Astrocyte of the spinal cord (primary cell): Measurements from ENCODE around the gene ZNF407.

Experiments
- DNase-seq: peaks from one replicate; pipeline ENCODE4 v3.0.0; 2011; ENCODE audit warnings: low read depth, low spot score
- H3K4me3 ChIP-seq: 2 replicates; pipeline ENCODE4 v1.5.1; 2011; ENCODE audit warnings: low read depth, mild to moderate bottlenecking, low read length, moderate library complexity
- in situ Hi-C: cut with HindIII; loops from 2 replicates; pipeline ENCODE4 v1.10.0; 2017; ENCODE audit warnings: low sequenced_read_pairs
- TF ChIP-seq, protein P1 (sequence below): IDR thresholded peaks from 2 replicates; pipeline ENCODE4 v1.5.1; 2012; ENCODE audit warnings: low read depth, mild to moderate bottlenecking, low read length, inconsistent platforms

Gene ZNF407

DNA sequence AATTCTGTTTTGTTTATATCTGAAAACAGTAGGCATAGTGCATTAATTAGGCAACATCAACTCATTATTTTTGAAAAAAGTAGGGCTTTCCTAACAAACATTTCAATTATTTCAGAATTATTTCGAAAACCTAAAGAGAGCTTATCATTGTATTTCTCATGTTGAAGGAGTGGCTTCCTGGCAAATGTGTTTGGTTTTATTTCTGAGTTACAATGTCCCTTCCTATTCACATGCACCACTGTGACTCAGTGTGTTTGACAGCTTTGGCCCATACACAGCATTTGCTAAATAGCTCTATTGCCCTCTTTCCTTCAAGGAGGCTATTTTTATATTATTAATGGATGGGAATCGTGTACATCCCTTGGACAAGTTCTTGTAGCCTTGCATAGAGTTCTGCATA is 405.4 kb downstream of the ZNF407 start:
- DNase-seq, result no peak
- in situ Hi-C loops, result no loop called here
- H3K4me3 ChIP-seq, result no peak overlapping the region
- TF ChIP-seq, protein P1, sequence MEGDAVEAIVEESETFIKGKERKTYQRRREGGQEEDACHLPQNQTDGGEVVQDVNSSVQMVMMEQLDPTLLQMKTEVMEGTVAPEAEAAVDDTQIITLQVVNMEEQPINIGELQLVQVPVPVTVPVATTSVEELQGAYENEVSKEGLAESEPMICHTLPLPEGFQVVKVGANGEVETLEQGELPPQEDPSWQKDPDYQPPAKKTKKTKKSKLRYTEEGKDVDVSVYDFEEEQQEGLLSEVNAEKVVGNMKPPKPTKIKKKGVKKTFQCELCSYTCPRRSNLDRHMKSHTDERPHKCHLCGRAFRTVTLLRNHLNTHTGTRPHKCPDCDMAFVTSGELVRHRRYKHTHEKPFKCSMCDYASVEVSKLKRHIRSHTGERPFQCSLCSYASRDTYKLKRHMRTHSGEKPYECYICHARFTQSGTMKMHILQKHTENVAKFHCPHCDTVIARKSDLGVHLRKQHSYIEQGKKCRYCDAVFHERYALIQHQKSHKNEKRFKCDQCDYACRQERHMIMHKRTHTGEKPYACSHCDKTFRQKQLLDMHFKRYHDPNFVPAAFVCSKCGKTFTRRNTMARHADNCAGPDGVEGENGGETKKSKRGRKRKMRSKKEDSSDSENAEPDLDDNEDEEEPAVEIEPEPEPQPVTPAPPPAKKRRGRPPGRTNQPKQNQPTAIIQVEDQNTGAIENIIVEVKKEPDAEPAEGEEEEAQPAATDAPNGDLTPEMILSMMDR, result no peak

DNA sequence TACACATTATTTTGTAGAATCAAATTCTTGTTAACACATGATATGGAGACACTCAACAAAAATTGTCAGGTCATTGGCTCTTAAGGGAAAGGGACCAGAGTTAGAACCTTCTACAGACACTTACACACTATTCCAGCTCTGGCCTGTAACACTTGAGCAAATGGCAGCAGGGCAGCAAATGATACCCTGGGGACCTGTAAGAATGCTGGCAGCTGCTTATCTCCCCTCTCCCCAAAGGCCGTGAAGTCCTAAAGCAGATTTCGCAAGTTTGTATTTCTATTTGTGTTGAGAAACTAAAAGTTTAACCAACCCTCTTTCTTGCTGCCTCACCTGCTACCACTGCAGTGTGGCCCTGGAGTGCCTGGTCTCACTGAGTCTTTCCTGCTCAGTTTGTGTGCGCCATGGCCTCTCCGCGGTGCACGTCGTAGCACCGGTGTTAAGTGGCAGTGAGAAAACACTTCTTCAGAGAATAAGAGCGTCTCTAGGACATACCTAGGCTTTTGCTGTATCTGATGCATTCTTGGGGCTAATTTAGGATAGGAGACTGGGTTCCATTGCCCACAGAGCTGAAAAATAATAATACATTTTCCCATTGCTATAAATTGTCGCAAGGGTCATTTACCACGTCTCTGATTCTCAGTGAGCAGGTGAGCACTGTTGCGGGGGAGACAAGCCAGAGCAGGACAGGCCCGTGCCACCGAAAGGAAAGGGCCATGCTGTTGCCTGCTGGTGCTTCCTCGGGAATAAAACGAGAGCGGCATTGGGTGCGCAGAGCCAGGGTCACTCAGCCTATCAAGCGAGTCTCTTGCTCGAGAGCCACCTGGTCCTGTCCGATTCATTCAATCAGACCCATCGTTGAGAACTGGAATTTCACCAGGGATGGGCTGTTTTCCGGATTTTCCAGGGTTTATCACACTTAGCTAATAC is 406.4 kb downstream of the ZNF407 start:
- in situ Hi-C loops, result no loop called here
- no peak for DNase-seq
- TF ChIP-seq, protein P1, result no peak
- no peak overlapping the region for H3K4me3 ChIP-seq

DNA sequence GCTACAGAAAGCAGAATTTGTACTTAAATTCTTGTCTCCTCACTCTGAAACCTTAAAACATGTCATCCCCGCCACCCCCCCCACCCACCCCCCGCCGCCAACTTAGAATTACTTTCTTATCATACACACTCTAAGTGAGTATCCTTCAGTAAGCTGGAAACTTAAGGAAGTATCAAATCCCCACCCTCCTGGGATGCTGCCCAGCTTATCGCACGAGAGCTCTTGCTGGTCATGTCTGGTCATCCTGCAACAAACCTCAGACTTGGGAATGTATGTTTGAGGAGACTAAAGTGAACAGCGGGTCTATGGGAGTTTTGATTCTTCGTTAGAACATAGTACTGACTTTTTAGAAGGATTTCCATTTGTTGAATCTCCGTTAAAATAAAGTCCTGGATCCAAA is 408.0 kb downstream of the ZNF407 start:
- TF ChIP-seq, protein P1, result no peak
- in situ Hi-C loops, result no loop called here
- no peak for DNase-seq
- no peak overlapping the region for H3K4me3 ChIP-seq

DNA sequence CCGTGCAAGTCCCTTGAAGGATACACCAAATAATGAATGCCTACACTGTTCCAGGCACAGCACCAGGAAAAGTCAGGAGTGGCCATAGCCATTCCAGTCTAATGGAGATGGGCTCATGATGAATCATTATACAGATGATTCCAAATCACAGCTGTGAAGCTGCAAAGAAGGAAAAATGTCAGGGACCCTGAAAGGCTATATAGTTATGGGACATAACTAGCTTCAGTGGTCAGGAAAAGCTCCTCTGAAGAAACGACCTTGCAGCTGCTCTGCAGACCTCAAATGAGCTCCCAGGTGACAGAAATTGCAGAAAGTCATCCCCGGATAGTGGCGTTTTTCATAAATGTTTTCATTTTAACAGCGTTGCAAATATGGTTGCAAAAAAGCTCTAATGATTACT is 410.5 kb downstream of the ZNF407 start:
- in situ Hi-C loops, result no loop called here
- TF ChIP-seq, protein P1, result no peak

DNA sequence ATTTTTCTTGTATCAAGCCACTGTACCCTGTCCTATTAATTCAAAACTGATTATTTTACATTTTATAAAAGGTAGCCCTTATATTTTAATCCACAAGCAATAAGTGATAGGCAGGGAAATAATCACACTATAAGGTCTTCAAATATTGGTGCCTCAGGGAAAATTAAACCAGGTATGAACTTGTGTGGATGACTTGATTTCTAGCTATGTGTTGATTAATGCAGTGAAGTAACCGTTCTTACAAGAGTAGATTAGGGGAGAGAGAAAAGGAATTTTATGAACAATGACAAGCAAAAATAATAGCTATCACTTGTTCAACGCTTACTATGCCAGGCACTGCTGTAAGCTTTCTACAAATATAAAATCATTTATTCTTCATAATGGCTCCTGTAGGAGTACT is 411.6 kb downstream of the ZNF407 start:
- in situ Hi-C loops, result no loop called here
- TF ChIP-seq, protein P1, result no peak

More for the DNA sequence above, 410.5 kb downstream of the ZNF407 start:
- no peak overlapping the region for H3K4me3 ChIP-seq
- no peak for DNase-seq

DNA sequence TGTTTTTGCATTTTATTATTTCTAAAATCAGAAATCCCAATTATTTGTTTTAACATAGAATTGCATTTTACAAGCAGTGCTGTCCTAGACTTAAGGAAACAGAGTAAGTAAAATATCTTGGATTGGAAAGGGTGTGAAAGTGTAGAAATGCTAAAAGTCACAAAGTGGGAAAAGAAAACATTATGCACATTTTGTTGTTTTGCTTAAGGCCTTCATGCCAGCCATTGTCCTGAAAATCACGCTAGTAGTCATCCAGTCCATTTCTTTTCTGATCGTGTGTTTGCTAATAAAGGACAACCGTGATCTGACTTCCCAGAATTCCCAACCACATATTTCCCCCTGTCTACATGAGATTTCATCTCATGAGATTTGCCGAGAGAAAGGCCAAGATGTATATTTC is 412.2 kb downstream of the ZNF407 start:
- no peak for DNase-seq
- TF ChIP-seq, protein P1, result no peak
- in situ Hi-C loops, result no loop called here
- no peak overlapping the region for H3K4me3 ChIP-seq

More for the DNA sequence above, 411.6 kb downstream of the ZNF407 start:
- H3K4me3 ChIP-seq, result no peak overlapping the region
- no peak for DNase-seq
